Fibroblast of lung (primary cell): ENCODE data around the gene LTBP1. TPM values are rescaled to one million over a fixed set of nuclear protein-coding genes. Genes with fewer than 3 reads are reported as not detected.

Experiments used
- DNase-seq, 2 donors: peaks; one replicate each; pipeline versions ENCODE4 v3.0.0 to v3.0.0-alpha.2; 2010; ENCODE audit warnings: low read depth in 2 of 2
- H2AFZ ChIP-seq: 2 replicates; pipeline ENCODE4 v1.5.1; 2012; ENCODE audit warnings: low read length, control low read depth, inconsistent platforms
- H3K27ac ChIP-seq: 2 replicates; pipeline ENCODE4 v1.5.1; 2011; ENCODE audit warnings: low read length, control low read depth; ENCODE audit not compliant: insufficient read depth
- H3K27me3 ChIP-seq: 2 replicates; pipeline ENCODE4 v1.5.1; 2011; ENCODE audit warnings: mild to moderate bottlenecking, low read length; ENCODE audit not compliant: control insufficient read depth, insufficient read depth
- H3K36me3 ChIP-seq: 2 replicates; pipeline ENCODE4 v1.5.1; 2011; ENCODE audit warnings: low read length; ENCODE audit not compliant: control insufficient read depth, insufficient read depth
- H3K4me1 ChIP-seq: 2 replicates; pipeline ENCODE4 v1.5.1; 2011; ENCODE audit warnings: low read length; ENCODE audit not compliant: control insufficient read depth, insufficient read depth; ENCODE audit errors: extremely low read depth
- H3K4me2 ChIP-seq: 2 replicates; pipeline ENCODE4 v1.5.1; 2011; ENCODE audit warnings: low read length, control low read depth; ENCODE audit not compliant: insufficient read depth; ENCODE audit errors: extremely low read depth
- H3K4me3 ChIP-seq, 4 experiments: fragments of 200-600 bp in 1 of 4; sonication (generic) in 1 of 4; replicated peaks in 1 of 4; 2 replicates each; pipeline ENCODE4 v1.5.1; 2011 to 2016; ENCODE audit warnings: low read length in 4 of 4, low read depth in 3 of 4, mild to moderate bottlenecking in 3 of 4, control low read depth in 2 of 4, inconsistent platforms in 1 of 4, mixed read lengths in 1 of 4; ENCODE audit not compliant: insufficient read depth in 1 of 4; ENCODE audit errors: control extremely low read depth in 1 of 4
- H3K79me2 ChIP-seq: 2 replicates; pipeline ENCODE4 v1.5.1; 2012; ENCODE audit warnings: mild to moderate bottlenecking, low read length, inconsistent platforms; ENCODE audit not compliant: control insufficient read depth, insufficient read depth
- H3K9ac ChIP-seq: 2 replicates; pipeline ENCODE4 v1.5.1; 2011; ENCODE audit warnings: mild to moderate bottlenecking, low read length, control low read depth; ENCODE audit not compliant: insufficient read depth
- H3K9me3 ChIP-seq: 2 replicates; pipeline ENCODE4 v1.5.1; 2012; ENCODE audit warnings: low read depth, low read length; ENCODE audit not compliant: control insufficient read depth, insufficient read depth
- H4K20me1 ChIP-seq: 2 replicates; pipeline ENCODE4 v1.5.1; 2011; ENCODE audit warnings: low read length; ENCODE audit not compliant: control insufficient read depth, insufficient read depth; ENCODE audit errors: extremely low read depth
- CTCF ChIP-seq, 2 donors: IDR thresholded peaks in 1 of 2; conservative IDR thresholded peaks in 1 of 2; 1 replicate in 1 of 2; 2 replicates in 1 of 2; pipeline ENCODE4 v1.5.1; 2011 to 2012; ENCODE audit warnings: low read length in 2 of 2, control low read depth in 1 of 2, inconsistent platforms in 1 of 2, low read depth in 1 of 2, mild to moderate bottlenecking in 1 of 2
- EZH2 ChIP-seq: IDR thresholded peaks from 2 replicates; pipeline ENCODE4 v1.5.1; 2012; ENCODE audit warnings: low read length, control low read depth, mild to moderate bottlenecking; ENCODE audit errors: missing control alignments
- polyA plus RNA-seq, 2 donors: library from polyadenylated mRNA; depleted of rRNA in 1 of 2; stranded (reverse) in 1 of 2; unstranded in 1 of 2; fragments of >200 nt; gene quantifications; 2 replicates each; pipeline ENCODE4 v1.2.1, GENCODE V29; 2011 to 2012; ENCODE audit warnings: missing spikeins in 1 of 2
- total RNA-seq: library from RNA; depleted of rRNA; stranded (reverse); fragments of >200 nt; gene quantifications from 2 replicates; pipeline ENCODE4 v1.2.1, GENCODE V29; 2014

The LTBP1 gene
- total and polyA plus RNA-seq, 2 donors (not counting 1 experiment from before 2014, with no cell fraction given): 254 to 324 TPM

- Histone ChIP-seq H3K36me3 (no peaks in the 10 kb centered on the region), H3K4me2 (peak overlapping the region; percentile 16), H3K79me2 (no peaks in the 10 kb centered on the region), H3K27ac (peak overlapping the region; percentile 30), H2AFZ (no peak overlapping the region), H3K27me3 (no peaks in the 10 kb centered on the region), H4K20me1 (no peaks in the 10 kb centered on the region), H3K4me3 (no peak overlapping the region), H3K9ac (no peak overlapping the region), H3K9me3 (no peaks in the 10 kb centered on the region), H3K4me1 (peaks cover 16% of the 10 kb centered on the region)
- no peak for TF ChIP-seq CTCF (conservative IDR thresholded peaks at IDR 0.05 in 1 of 2, IDR thresholded peaks at IDR 0.05 in 1 of 2; ENCODE audit: low read depth in 1 of 2, low read length in 2 of 2)
- TF ChIP-seq EZH2: no peak
- DNase-seq: peak; percentile 71 to 78
Observed at GRCh38 chr2:33104726-33105125, 158.0 kb downstream of the LTBP1 start.

DNA sequence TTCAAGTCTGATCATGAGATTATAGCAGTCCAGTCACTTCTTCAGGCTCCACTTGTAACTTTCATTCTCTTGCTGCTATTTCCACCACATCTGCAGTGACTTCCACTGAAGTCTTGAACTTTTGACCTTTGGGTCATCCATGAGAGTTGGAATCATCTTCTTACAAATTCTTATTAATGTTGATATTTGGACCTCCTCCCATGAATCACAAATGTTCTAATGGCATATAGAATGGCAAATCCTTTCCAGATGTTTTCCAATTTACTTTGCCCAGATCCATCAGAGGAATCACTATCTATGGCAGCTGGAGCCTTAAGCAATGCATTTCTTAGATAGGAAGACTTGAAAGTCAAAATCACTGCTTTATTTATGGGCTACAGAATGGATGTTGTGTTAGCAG, 159.4 kb downstream of the LTBP1 start:
- TF ChIP-seq EZH2 (no peak), CTCF (conservative IDR thresholded peaks at IDR 0.05 in 1 of 2, IDR thresholded peaks at IDR 0.05 in 1 of 2; ENCODE audit: low read depth in 1 of 2, low read length in 2 of 2) (no peak)
- no peak overlapping the region for H3K4me3 ChIP-seq
- no peak overlapping the region for H2AFZ ChIP-seq
- H3K36me3 ChIP-seq: no peaks in the 10 kb centered on the region
- no peaks in the 10 kb centered on the region for H3K79me2 ChIP-seq
- H3K9ac ChIP-seq: no peak overlapping the region
- H3K4me2 ChIP-seq: no peak overlapping the region
- no peaks in the 10 kb centered on the region for H3K9me3 ChIP-seq
- DNase-seq: no peak
- peaks cover 20% of the 10 kb centered on the region for H3K4me1 ChIP-seq
- no peaks in the 10 kb centered on the region for H3K27me3 ChIP-seq
- no peak overlapping the region for H3K27ac ChIP-seq
- no peaks in the 10 kb centered on the region for H4K20me1 ChIP-seq

GRCh38 chr2:33107690-33108482, 161.1 kb downstream of the LTBP1 start:
- Histone ChIP-seq H3K27me3 (no peaks in the 10 kb centered on the region), H3K4me2 (peak overlapping the region; percentile 58), H3K79me2 (no peaks in the 10 kb centered on the region), H3K9me3 (no peaks in the 10 kb centered on the region), H3K9ac (no peak overlapping the region), H3K36me3 (no peaks in the 10 kb centered on the region), H3K27ac (peak overlapping the region; percentile 51), H3K4me3 (no peak overlapping the region), H4K20me1 (no peaks in the 10 kb centered on the region), H2AFZ (no peak overlapping the region), H3K4me1 (peaks cover 20% of the 10 kb centered on the region)
- TF ChIP-seq EZH2: no peak
- TF ChIP-seq CTCF (conservative IDR thresholded peaks at IDR 0.05 in 1 of 2, IDR thresholded peaks at IDR 0.05 in 1 of 2; ENCODE audit: low read depth in 1 of 2, low read length in 2 of 2): no peak
- peak; percentile 35 to 44 for DNase-seq
